ENCODE measurements around the gene TRMT61B. TPM values are rescaled to one million over a fixed set of nuclear protein-coding genes. Genes with fewer than 3 reads are reported as not detected.
A peak's percentile ranks its signal among the peaks of the same experiment; 100 is the strongest.

The TRMT61B gene
- total RNA-seq, 2 donors from 2014 or later, result 14.3 to 16.0 TPM

DNA sequence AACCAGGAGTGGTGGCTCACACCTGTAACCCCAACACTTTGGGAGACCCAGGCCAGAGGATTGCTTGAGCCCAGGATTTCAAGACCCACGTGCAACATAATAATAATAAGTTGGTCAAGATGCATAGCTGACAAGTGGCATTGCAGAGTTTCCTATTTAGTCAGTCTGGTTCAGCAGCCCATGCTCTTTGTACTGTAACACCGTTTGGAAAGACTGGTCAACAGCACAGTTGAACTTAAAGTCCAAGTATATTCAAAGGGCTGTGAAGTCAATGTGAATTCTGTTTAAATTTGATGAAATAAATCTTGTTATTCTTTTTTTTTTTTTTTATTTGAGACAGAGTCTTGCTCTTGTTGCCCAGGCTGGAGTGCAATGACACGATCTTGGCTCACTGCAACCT lies 1.5 kb upstream of the TRMT61B start:
- intact Hi-C loops (cut with DNase I), result no loop called here
- no peak for ATAC-seq
- DNase-seq, result no peak

DNA sequence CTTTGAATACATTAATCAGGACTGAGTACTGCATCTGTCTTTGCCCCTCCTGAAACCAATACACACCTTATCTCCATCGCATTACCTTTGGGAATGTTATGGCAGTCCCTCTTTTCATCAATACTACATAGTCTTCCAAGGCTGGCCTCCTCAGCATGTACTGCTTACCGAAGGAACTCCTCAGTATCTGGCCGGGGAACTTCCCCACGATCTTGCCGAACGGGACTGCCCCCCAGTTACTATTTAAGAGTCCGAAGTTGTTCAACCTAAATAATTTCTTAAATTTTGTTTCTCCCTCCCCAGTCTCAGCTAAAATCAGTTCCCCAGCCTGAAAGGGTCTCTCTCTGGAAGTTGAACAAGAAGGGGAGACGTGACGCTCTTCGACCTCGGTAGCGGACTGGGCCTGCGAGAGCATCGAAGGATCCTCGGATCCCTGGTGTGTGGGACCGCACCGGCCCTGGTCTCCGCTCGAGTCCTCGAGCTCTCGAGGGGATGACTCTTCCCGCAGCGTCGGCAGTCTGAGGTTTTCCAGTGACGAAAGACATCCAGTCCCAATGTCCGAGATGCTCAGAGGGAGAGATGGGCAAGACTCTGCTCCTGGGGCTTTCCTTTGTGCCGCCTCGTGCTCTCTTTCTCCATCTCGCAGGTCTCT lies 489 bp downstream of the TRMT61B start:
- DNase-seq (no peak), ATAC-seq (peak in 1 of 2 donors; percentile 27)
- intact Hi-C loops (cut with DNase I), result no loop called here

DNA sequence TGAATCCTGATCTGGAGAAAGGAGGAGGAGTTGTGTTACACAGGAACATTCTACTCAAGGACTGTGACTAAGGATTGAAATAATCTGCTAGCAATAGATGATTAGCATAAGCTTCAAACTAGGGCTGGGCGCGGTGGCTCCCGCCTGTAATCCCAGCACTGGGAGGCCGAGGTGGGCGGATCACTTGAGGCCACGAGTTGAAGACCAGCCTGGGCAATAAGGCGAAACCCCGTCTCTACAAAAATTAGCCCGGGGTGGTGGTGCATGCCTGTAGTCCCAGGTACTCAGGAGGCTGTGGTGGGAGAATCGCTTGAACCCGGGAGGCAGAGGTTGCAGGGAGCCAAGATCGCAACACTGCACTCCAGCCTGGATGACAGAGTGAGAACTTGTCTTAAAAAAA lies 1.5 kb downstream of the TRMT61B start:
- intact Hi-C loops (cut with DNase I), result no loop called here
- no peak for ATAC-seq
- DNase-seq, result no peak

DNA sequence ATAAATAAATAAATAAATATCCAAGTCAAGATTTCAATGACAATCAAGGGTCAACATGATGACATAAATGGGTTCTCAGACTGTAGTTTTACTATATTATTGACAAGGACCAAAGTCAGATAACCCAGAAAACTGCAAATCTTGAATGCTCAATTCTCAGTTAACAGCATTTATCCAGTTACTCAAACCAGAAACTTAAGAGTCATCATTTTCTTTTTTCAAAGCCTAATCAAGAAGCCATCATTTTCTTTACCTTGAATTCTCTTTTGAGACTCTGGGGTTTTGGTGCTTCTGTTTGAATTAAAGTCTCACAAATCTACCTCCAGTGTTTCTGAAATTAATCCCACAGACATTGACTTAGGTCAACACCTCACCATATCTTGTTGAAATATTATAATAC lies 14.1 kb downstream of the TRMT61B start:
- intact Hi-C loops (cut with DNase I), result loop anchor here in 1 of 2 donors (10.0 kb wide), 1 partner anchor 71 kb away; no protein-coding TSS in a partner anchor
- ATAC-seq, result no peak
- no peak for DNase-seq

DNA sequence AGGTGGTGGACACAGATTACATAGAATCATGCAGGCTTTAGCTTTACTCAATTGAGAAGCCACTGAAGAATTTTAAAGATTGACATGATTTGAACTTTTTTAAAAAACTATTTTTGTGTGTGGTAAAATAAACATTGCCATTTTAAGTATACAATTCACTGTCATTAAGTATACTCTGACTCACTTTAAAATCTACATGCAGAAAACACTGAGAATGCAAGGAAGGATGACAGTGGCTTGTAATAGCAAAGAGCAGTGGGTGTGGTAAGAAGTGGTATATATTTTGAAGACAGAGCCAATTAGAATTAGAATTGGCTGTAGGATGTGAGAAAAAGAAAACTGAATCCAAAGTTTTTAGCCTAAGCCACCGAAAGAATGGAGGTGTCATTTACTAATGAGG lies 14.9 kb downstream of the TRMT61B start:
- ATAC-seq (no peak), DNase-seq (no peak)
- intact Hi-C loops (cut with DNase I), result loop anchor here in 1 of 2 donors (10.0 kb wide), 1 partner anchor 70 kb away; no protein-coding TSS in a partner anchor

DNA sequence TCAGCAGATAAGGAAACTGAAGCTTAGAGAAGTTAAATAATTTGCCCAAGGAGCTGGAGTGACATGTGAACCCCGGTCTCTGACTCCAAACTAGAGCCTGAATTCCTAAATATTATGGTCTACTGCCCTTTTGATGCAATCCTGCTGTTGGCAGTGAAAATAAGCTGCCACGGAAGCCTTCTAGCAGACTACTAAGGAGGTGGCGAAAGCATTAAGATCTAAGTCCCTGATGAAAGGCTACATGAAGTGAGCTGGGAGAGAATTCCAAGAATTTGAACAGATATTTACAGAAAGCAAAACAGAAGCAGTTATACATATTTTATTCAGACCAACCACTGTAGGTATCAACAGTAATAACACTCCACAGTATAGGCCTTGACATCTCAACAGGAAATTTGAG lies 28.1 kb downstream of the TRMT61B start:
- intact Hi-C loops (cut with DNase I), result no loop called here
- ATAC-seq, result no peak
- no peak for DNase-seq

DNA sequence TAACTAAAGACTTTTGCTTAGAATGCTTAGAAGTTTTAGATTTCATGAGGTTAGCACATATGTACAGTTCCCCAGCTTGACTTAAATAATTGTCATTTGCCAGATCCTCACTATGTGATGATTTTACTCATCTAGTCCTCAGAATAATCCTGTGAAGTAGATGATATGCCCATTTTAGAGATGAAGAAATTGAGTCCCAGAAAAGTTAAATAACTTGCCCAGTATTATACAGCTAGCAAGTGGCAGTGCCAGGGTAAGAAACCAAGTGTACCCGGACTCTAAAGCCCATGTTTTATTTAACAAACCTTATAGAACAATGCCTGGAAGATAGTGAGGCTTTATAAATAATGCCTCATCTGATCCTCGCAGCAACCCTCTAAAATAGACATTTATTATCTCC lies 31.1 kb downstream of the TRMT61B start:
- ATAC-seq (no peak), DNase-seq (no peak)
- intact Hi-C loops (cut with DNase I), result no loop called here

DNA sequence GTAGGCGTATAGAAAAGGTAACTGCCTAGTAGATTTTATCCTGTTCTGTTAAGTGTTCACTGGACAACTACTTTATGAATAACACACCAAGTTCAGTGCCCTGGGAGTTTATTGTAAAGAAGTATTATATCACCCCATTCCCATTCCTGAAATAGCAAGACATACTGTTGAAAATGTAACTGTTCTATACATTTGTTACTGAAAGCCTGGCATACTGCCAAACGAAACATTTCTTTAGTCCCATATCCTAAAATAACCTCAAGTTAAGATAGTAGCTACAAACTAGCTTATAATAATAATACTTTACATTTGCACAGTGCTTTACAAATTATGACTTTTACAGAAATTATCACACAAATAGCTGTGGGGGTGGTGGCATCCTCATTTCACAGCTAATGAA lies 34.3 kb downstream of the TRMT61B start:
- DNase-seq, result no peak
- intact Hi-C loops (cut with DNase I), result no loop called here
- ATAC-seq, result no peak

DNA sequence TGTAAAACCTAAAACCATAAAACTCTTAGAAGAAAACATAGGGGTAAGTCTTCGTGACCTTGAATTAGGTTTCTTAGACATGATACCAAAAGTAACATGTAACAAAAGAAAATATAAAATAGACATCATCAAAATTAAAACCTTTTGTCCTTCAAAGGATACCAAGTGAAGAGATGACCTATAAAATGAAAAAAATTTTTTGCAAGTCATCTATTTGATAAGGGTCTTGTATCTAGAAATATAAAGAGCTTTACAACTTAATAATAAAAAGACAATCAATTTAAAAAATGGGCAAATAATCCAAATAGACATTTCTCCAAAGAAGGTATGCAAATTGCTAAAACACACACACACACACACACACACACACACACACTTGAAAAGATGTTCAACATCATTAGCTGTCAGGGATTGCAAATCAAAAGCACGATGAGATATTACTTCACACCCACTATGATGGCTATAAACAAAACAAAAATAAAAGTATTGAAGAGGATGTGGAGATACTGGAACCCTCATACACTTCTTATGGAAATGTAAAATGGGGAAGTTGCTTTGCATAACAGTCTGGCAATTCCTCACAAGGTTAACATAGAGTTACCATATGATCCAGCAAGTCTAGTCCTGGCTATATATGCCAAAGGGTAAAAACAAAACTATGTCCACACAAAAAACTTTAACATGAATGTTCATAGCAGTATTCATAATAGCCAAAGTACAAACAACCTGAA lies 36.2 kb downstream of the TRMT61B start:
- no peak for ATAC-seq
- intact Hi-C loops (cut with DNase I), result no loop called here
- DNase-seq, result no peak

DNA sequence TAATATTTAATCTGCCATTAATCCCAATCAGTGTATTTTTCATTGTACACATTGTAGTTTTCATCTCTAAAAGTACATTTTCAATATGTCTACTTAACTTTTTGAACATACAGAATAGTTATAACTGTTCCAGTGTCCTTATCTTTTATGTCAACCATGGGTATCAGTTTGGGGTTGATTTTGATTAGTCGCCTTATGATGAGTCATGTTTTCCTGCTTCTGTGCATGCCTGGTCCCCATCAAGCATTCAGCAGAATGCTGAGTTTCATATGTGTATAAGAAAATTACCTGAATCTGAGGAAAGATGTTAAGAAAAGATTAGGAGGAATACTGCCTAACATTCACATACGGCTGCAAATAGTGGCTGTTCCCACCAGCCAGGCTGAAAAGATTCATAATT lies 41.7 kb downstream of the TRMT61B start:
- intact Hi-C loops (cut with DNase I), result no loop called here
- DNase-seq (no peak), ATAC-seq (no peak)

DNA sequence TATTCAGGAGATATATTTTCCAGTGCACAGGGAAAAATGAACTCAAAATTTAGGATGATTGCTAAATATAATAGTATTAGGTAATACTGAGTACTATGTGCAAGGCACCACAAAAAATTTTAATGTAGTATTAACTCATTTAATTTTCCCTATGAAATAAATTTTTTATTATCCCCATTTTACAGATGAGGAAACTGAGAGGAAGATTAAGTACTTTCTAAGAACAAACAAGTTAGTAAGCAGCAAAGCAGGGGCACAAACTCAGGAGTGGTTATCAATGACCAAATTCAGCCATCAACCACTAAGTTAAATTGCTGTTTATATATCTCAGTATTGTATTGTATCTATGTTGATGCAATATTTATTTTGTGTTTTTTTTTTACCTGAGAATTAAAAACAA lies 45.2 kb downstream of the TRMT61B start:
- DNase-seq, result no peak
- intact Hi-C loops (cut with DNase I), result loop anchor here in 1 of 2 donors (5.0 kb wide), 1 partner anchor 372 kb away; no protein-coding TSS in a partner anchor
- ATAC-seq, result no peak

DNA sequence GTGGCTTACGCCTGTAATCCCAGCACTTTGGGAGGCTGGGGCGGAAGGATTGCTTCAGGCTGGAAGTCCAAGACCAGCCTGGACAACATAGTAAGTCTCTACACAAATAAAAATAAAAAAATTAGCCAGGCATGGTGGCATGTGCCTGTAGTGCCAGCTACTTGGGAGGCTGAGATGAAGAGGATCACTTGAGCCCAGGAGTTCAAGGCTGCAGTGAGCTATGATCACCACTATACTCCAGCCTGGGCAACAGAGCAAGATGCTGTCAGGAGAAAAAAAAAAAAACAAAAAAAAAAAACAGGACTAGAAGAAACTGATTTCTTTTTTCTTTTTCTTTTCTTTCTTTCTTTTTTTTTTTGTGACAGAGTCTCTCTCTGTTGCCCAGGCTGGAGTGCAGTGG lies 45.9 kb downstream of the TRMT61B start:
- DNase-seq (no peak), ATAC-seq (no peak)
- intact Hi-C loops (cut with DNase I), result loop anchor here in 1 of 2 donors (5.0 kb wide), 1 partner anchor 373 kb away; no protein-coding TSS in a partner anchor

DNA sequence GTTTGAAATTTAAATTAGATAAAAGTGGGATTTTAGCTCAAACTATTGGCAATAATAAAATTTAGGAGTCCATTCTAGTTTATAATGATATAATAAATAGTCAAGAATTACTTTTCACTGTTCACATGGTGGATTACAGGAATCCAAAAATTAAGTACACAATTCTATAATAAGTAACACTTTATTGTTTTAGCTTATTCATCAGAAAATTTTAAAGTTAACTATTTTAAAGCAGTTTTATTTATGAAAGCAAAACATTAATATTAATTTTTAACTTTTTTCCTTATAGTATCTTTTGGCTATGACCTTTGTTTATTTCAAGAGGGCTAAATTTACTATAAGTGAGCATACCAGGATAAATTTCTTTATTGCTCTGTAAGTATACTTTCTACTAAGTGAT lies 48.1 kb downstream of the TRMT61B start:
- intact Hi-C loops (cut with DNase I), result loop anchor here in 1 of 2 donors (5.0 kb wide), 1 partner anchor 375 kb away; no protein-coding TSS in a partner anchor
- ATAC-seq (no peak), DNase-seq (no peak)

DNA sequence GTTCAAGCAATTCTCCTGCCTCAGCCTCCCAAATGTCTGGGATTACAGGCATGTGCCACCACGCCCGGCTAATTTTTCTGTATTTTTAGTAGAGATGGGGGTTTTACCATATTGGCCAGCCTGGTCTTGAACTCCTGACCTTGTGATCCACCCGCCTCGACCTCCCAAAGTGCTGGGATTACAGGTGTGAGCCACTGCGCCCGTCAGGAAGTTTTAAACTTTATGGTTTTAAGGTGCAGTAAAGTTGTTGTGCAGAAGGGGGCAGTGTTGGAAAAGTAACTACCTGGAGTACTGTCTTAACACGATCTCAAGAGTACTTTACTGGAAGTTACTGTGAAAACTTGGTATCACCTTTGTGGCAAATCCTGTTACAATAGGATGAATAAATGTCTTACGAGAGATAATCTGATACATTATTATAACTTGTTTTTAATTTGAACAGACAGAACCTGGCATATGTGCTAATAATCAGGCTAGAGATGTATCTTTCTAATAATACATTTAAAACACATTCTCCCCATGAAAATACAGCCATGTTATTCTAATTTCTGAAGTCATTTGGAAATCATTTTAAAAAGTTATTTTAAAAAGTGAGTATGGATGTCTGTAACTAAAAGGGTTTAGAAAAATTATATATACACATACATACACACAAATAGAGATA lies 48.7 kb downstream of the TRMT61B start:
- no peak for DNase-seq
- intact Hi-C loops (cut with DNase I), result loop anchor here in 1 of 2 donors (5.0 kb wide), 1 partner anchor 376 kb away; no protein-coding TSS in a partner anchor
- ATAC-seq, result peak; percentile 38 to 58

DNA sequence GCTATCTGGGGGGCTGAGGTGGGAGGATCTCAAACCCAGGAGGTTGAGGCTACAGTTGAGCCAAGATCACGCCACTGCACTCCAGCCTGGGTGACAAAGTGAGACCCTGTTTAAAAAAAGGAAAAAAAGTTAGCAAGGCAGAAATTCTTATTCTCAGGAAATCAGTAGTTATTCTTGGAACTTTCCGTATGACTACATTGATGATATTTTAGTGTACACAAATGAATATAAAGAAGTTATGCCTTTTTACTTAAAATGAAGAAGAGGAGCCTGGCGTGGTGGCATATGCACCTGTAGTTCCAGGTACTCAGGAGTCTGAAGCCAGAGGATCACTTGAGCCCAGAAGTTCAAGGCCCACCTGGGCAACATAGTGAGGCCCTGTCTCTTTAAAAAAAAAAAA lies 52.1 kb downstream of the TRMT61B start:
- ATAC-seq (no peak), DNase-seq (no peak)
- intact Hi-C loops (cut with DNase I), result no loop called here

DNA sequence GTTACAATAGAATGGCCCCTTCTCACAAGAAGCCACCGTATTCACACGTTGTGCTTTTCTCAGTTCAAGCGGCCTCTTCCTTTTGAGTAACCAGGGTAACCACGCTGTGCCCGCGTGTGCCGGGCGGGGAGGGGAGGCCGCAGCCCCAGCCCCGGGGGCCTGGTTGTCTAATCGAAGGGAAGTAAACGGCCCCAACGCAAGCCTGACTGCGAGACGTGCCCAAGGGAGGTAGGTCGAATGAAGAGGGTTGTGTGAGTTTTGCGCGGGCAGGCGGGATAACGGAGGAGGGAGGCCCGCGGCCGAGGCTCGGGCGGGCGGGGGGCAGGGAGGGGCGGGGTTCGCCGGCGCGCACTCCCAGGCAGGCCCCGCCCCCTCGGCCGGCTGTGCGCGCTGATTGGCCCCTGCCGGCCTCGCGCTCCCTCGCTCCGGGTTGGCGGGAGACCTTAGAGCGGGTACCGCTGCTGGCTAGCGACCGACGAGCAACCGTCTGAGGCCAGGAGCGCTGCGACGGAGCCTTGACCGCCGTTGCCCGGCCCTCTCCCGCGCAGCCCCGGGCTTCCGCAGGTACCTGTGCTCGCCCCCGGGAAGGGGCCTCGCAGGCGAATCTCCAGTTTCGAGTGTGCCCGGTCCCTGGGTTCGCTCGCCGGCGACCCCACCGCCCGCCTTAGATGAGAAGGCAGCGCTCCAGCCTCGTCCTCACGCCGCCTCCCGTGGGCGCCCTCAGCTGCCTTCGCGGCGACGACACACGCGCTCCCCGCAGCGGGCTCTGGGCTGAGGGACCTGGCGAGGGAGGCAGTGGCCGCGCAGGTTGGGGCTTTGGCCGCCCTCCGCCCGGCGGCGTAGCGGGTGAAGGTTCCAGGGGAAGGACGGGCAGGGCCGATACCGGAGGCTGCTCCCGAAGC lies 59.5 kb downstream of the TRMT61B start, which contains the start of gene SPDYA:
SPDYA (plus strand) TSS at position 451 of the 902 bp plus-strand sequence. CDS start 5,181 bp downstream, outside the sequence.
- intact Hi-C loops (cut with DNase I), result no loop called here
- ATAC-seq, result peak; percentile 96 to 97
- peak; percentile 83 for DNase-seq

DNA sequence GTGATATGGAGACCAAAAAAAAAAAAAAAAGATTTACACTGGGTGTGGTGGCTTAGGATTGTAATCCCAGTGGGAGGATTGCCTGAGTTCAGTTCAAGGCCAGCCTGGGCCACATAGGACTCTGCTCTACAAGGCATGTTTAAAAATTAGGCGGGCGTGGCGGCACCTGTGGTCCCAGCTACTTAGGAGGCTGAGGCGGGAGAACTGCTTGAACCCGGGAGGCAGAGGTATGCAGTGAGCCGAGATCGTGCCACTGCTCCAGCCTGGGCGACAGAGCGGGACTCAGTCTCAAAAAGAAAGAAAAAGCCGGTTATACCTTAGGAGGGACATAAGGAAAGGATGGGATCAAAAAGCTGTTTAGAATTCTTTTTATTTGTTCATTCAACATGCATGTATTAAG lies 60.2 kb downstream of the TRMT61B start:
- DNase-seq (no peak), ATAC-seq (peak in 1 of 2 donors; percentile 6)
- intact Hi-C loops (cut with DNase I), result no loop called here

DNA sequence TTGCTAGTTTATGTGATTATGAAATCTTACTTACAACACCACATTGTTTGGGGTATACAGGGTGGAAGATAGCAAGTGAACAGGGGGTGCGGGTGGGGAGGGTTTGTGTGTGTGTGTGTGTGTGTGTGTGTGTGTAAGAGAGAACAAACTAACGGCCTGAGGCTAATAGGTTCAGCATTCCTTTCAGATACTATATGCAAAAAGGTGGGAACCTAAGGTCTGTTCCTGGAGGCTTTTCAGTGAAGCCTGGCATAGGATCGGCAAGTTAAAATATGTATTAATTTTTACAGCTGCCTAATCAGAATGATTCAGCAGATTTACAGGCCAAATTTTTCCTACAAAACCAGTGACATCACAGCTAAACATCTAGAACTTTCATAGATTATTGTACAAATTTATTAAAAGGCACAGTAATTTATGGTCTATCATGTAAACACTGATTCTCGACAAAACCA lies 67.1 kb downstream of the TRMT61B start:
- DNase-seq (no peak), ATAC-seq (no peak)
- intact Hi-C loops (cut with DNase I), result no loop called here

DNA sequence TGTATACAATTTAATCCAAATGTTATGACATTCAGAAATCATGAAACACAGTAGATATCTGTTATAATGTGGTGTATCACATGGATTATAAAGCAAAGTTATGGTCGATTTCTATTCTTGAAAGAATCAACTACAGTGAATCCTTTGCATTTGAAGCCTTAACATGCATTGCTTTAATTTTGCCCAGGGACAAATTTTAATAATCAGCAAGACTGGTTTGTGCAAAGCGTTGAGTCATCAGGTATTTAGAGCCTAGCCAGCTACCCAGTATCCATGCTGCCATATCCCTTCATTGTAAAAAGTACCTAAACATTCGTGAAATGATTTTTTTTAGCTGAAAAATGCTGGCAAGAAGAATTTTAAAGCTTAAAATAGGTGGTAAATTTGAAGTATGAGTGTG lies 68.4 kb downstream of the TRMT61B start:
- intact Hi-C loops (cut with DNase I), result no loop called here
- ATAC-seq (no peak), DNase-seq (no peak)

All from left cardiac atrium (tissue), 4 donors.